Measurements from ENCODE around the gene ADGRF1. TPM values are rescaled to one million over a fixed set of nuclear protein-coding genes. Genes with fewer than 3 reads are reported as not detected.

The ADGRF1 gene
- total and polyA plus RNA-seq, 5 experiments from 2014 or later: not detected

- no peak for ATAC-seq
- no peaks in the 10 kb centered on the region for H3K36me3 Mint-ChIP-seq
- H3K27ac Mint-ChIP-seq: no peak overlapping the region
- peaks cover 0 to 3% (median 0%) of the 10 kb centered on the region in 5 donors for H3K27me3 Mint-ChIP-seq
- POLR2A ChIA-PET: no interaction called here
- no peaks in the 10 kb centered on the region for H3K4me1 Mint-ChIP-seq
- no peak for DNase-seq
- H3K9me3 Mint-ChIP-seq: peaks cover 0 to 2% (median 0%) of the 10 kb centered on the region in 9 donors
- no peak overlapping the region for H3K4me3 Mint-ChIP-seq
These were observed 62.9 kb downstream of the ADGRF1 start for GRCh38 chr6:46979206-46979605.

GRCh38 chr6:46974786-46975185 is 67.3 kb downstream of the ADGRF1 start:
- Mint-ChIP-seq H3K9me3 (no peaks in the 10 kb centered on the region), H3K36me3 (no peaks in the 10 kb centered on the region), H3K4me3 (no peak overlapping the region), H3K27ac (no peak overlapping the region), H3K4me1 (no peaks in the 10 kb centered on the region), H3K27me3 (peaks cover 0 to 9% (median 2%) of the 10 kb centered on the region in 5 donors)
- ATAC-seq: no peak
- no peak for DNase-seq
- POLR2A ChIA-PET: no interaction called here

- DNase-seq (no peak), ATAC-seq (no peak)
- POLR2A ChIA-PET: no interaction called here
- H3K4me1 Mint-ChIP-seq: no peaks in the 10 kb centered on the region
- H3K4me3 Mint-ChIP-seq: no peak overlapping the region
- H3K27me3 Mint-ChIP-seq: peaks cover 0 to 9% (median 2%) of the 10 kb centered on the region in 5 donors
- H3K36me3 Mint-ChIP-seq: no peaks in the 10 kb centered on the region
- H3K27ac Mint-ChIP-seq: no peak overlapping the region
- no peaks in the 10 kb centered on the region for H3K9me3 Mint-ChIP-seq
These were observed 69.1 kb downstream of the ADGRF1 start for GRCh38 chr6:46973029-46973428.

- Mint-ChIP-seq H3K27me3 (peaks cover 0 to 9% (median 2%) of the 10 kb centered on the region in 5 donors), H3K36me3 (no peaks in the 10 kb centered on the region)
- POLR2A ChIA-PET: no interaction called here
These were observed 69.6 kb downstream of the ADGRF1 start for GRCh38 chr6:46972531-46972930.

GRCh38 chr6:46969206-46969605 is 72.9 kb downstream of the ADGRF1 start:
- H3K4me3 Mint-ChIP-seq: no peak overlapping the region
- no peaks in the 10 kb centered on the region for H3K9me3 Mint-ChIP-seq
- ATAC-seq (no peak), DNase-seq (no peak)
- H3K36me3 Mint-ChIP-seq: no peaks in the 10 kb centered on the region
- H3K4me1 Mint-ChIP-seq: no peaks in the 10 kb centered on the region
- peaks cover 3 to 18% (median 5%) of the 10 kb centered on the region in 5 donors for H3K27me3 Mint-ChIP-seq
- no peak overlapping the region for H3K27ac Mint-ChIP-seq
- POLR2A ChIA-PET: interaction anchor here (0.6 kb wide), 1 partner anchor 49 kb away, joined by 5 read pairs; no protein-coding TSS in a partner anchor

More at GRCh38 chr6:46972531-46972930, 69.6 kb downstream of the ADGRF1 start:
- Mint-ChIP-seq H3K9me3 (no peaks in the 10 kb centered on the region), H3K27ac (no peak overlapping the region), H3K4me1 (no peaks in the 10 kb centered on the region), H3K4me3 (no peak overlapping the region)
- DNase-seq (no peak), ATAC-seq (no peak)

GRCh38 chr6:46967826-46968349 is 74.2 kb downstream of the ADGRF1 start:
- no peak for ATAC-seq

GRCh38 chr6:46964716-46965519 is 77.2 kb downstream of the ADGRF1 start:
- Mint-ChIP-seq H3K36me3 (no peaks in the 10 kb centered on the region), H3K27me3 (peaks cover 2 to 10% (median 5%) of the 10 kb centered on the region in 5 donors), H3K27ac (no peak overlapping the region), H3K9me3 (no peaks in the 10 kb centered on the region), H3K4me3 (no peak overlapping the region), H3K4me1 (no peaks in the 10 kb centered on the region)
- DNase-seq (no peak), ATAC-seq (no peak)
- POLR2A ChIA-PET: no interaction called here

More at GRCh38 chr6:46967826-46968349, 74.2 kb downstream of the ADGRF1 start:
- Mint-ChIP-seq H3K4me3 (no peak overlapping the region), H3K4me1 (no peaks in the 10 kb centered on the region), H3K27ac (no peak overlapping the region), H3K27me3 (peaks cover 3 to 18% (median 5%) of the 10 kb centered on the region in 5 donors), H3K9me3 (no peaks in the 10 kb centered on the region), H3K36me3 (no peaks in the 10 kb centered on the region)
- POLR2A ChIA-PET: no interaction called here
- no peak for DNase-seq

GRCh38 chr6:46963626-46964025 is 78.5 kb downstream of the ADGRF1 start:
- Mint-ChIP-seq H3K36me3 (no peaks in the 10 kb centered on the region), H3K4me1 (no peaks in the 10 kb centered on the region), H3K27ac (no peak overlapping the region), H3K27me3 (peaks cover 3 to 14% (median 8%) of the 10 kb centered on the region in 5 donors), H3K4me3 (no peak overlapping the region), H3K9me3 (no peaks in the 10 kb centered on the region)
- ATAC-seq: no peak
- POLR2A ChIA-PET: no interaction called here
- DNase-seq: no peak

- Mint-ChIP-seq H3K9me3 (no peaks in the 10 kb centered on the region), H3K27ac (no peak overlapping the region), H3K4me3 (no peak overlapping the region), H3K36me3 (no peaks in the 10 kb centered on the region), H3K27me3 (peaks cover 3 to 14% (median 8%) of the 10 kb centered on the region in 5 donors), H3K4me1 (no peaks in the 10 kb centered on the region)
- DNase-seq (no peak), ATAC-seq (no peak)
- POLR2A ChIA-PET: no interaction called here
These were observed 79.1 kb downstream of the ADGRF1 start for GRCh38 chr6:46963039-46963438.

- no peaks in the 10 kb centered on the region for H3K9me3 Mint-ChIP-seq
- ATAC-seq (no peak), DNase-seq (no peak)
- no peak overlapping the region for H3K4me3 Mint-ChIP-seq
- no peaks in the 10 kb centered on the region for H3K36me3 Mint-ChIP-seq
- no peak overlapping the region for H3K27ac Mint-ChIP-seq
- POLR2A ChIA-PET: no interaction called here
- H3K27me3 Mint-ChIP-seq: peaks cover 3 to 14% (median 6%) of the 10 kb centered on the region in 5 donors
- no peaks in the 10 kb centered on the region for H3K4me1 Mint-ChIP-seq
These were observed 80.4 kb downstream of the ADGRF1 start for GRCh38 chr6:46961711-46962110.

GRCh38 chr6:46961232-46961631 is 80.9 kb downstream of the ADGRF1 start:
- Mint-ChIP-seq H3K4me3 (no peak overlapping the region), H3K9me3 (no peaks in the 10 kb centered on the region), H3K27ac (no peak overlapping the region), H3K4me1 (no peaks in the 10 kb centered on the region), H3K27me3 (peaks cover 0 to 12% (median 5%) of the 10 kb centered on the region in 5 donors), H3K36me3 (no peaks in the 10 kb centered on the region)
- ATAC-seq: no peak
- no peak for DNase-seq
- POLR2A ChIA-PET: no interaction called here

- no peak for DNase-seq
- Mint-ChIP-seq H3K27ac (no peak overlapping the region), H3K36me3 (no peaks in the 10 kb centered on the region), H3K4me1 (no peaks in the 10 kb centered on the region), H3K9me3 (no peaks in the 10 kb centered on the region), H3K4me3 (no peak overlapping the region), H3K27me3 (peaks cover 0 to 20% (median 8%) of the 10 kb centered on the region in 5 donors)
- ATAC-seq: no peak
- POLR2A ChIA-PET: no interaction called here
These were observed 82.7 kb downstream of the ADGRF1 start for GRCh38 chr6:46959419-46959818.

GRCh38 chr6:46956409-46956808 is 85.7 kb downstream of the ADGRF1 start:
- no peaks in the 10 kb centered on the region for H3K9me3 Mint-ChIP-seq
- POLR2A ChIA-PET: no interaction called here
- H3K27ac Mint-ChIP-seq: no peak overlapping the region
- H3K36me3 Mint-ChIP-seq: no peaks in the 10 kb centered on the region
- no peak overlapping the region for H3K4me3 Mint-ChIP-seq
- no peak for ATAC-seq
- no peak for DNase-seq
- peaks cover 3 to 31% (median 16%) of the 10 kb centered on the region in 5 donors for H3K27me3 Mint-ChIP-seq
- no peaks in the 10 kb centered on the region for H3K4me1 Mint-ChIP-seq

Data from naive thymus-derived CD8-positive, alpha-beta T cell (primary cell).